ENCODE results near the gene MS4A8. TPM values are rescaled to one million over a fixed set of nuclear protein-coding genes. Genes with fewer than 3 reads are reported as not detected.

The MS4A8 gene
- total RNA-seq, 1 experiment from 2014 or later: not detected

- DNase-seq (ENCODE audit: low spot score) (no peak), ATAC-seq (no peak)
- TF ChIP-seq TCF7 (CRISPR knock-in tag; IDR thresholded peaks at IDR 0.05; ENCODE audit: low read depth) (no peak), GRHL2 (CRISPR knock-in tag; IDR thresholded peaks at IDR 0.05; ENCODE audit: insufficient replicate concordance, severe bottlenecking) (no peak), IRF1 (CRISPR knock-in tag; IDR thresholded peaks at IDR 0.05) (no peak)
- Mint-ChIP-seq H3K4me1 (no peaks in the 10 kb centered on the region; the same call in 1 of the 2 replicates), H3K36me3 (no peaks in the 10 kb centered on the region), H3K4me3 (no peak overlapping the region), H3K27me3 (ENCODE audit: low read depth) (peaks cover under 1% of the 10 kb centered on the region; the same call in 1 of the 2 replicates), H3K27ac (no peak overlapping the region), H3K9me3 (no peaks in the 10 kb centered on the region)
- ChIA-PET CTCF (no interaction called here), POLR2A (no interaction called here)
Measured at GRCh38 chr11:60734279-60734678, 34.9 kb downstream of the MS4A8 start.

DNA sequence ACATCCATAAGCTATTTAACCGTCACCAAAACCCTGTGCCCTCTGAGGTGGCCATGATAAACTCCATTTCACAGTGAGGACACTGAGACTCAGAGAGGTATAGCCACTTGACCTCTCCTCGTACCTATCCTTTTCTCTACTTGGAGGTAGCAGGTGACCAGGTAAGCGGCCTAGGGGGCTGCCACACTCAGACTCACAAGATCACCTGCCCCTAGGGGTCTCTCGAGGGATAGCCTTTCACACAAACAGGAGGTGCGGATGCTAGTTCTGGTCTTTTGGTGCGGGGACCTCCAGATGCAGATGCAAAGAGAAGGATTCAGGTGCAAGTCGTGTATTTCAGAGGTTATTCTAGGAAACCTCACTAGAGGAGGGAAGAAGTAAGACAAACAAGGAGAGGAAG is 39.7 kb downstream of the MS4A8 start:
- H3K4me3 Mint-ChIP-seq: no peak overlapping the region
- H3K4me1 Mint-ChIP-seq: no peaks in the 10 kb centered on the region
- DNase-seq (ENCODE audit: low spot score) (peak; percentile 49), ATAC-seq (peak; percentile 98)
- POLR2A ChIA-PET: no interaction called here
- CTCF ChIA-PET: interaction anchor here (5.2 kb wide), 1 partner anchor 25 kb away, joined by 41 read pairs; no protein-coding TSS in a partner anchor
- H3K27ac Mint-ChIP-seq: no peak overlapping the region
- peaks cover 19% of the 10 kb centered on the region for H3K9me3 Mint-ChIP-seq
- TF ChIP-seq CDX4 (CRISPR knock-in tag; IDR thresholded peaks at IDR 0.05; ENCODE audit: borderline replicate concordance): no peak
- TF ChIP-seq, protein P1, sequence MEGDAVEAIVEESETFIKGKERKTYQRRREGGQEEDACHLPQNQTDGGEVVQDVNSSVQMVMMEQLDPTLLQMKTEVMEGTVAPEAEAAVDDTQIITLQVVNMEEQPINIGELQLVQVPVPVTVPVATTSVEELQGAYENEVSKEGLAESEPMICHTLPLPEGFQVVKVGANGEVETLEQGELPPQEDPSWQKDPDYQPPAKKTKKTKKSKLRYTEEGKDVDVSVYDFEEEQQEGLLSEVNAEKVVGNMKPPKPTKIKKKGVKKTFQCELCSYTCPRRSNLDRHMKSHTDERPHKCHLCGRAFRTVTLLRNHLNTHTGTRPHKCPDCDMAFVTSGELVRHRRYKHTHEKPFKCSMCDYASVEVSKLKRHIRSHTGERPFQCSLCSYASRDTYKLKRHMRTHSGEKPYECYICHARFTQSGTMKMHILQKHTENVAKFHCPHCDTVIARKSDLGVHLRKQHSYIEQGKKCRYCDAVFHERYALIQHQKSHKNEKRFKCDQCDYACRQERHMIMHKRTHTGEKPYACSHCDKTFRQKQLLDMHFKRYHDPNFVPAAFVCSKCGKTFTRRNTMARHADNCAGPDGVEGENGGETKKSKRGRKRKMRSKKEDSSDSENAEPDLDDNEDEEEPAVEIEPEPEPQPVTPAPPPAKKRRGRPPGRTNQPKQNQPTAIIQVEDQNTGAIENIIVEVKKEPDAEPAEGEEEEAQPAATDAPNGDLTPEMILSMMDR (IDR thresholded peaks at IDR 0.05): peak; percentile 51
- no peak for TF ChIP-seq ZNF423 (CRISPR knock-in tag; IDR thresholded peaks at IDR 0.05)
- no peaks in the 10 kb centered on the region for H3K27me3 Mint-ChIP-seq (ENCODE audit: low read depth)
- H3K36me3 Mint-ChIP-seq: no peaks in the 10 kb centered on the region

DNA sequence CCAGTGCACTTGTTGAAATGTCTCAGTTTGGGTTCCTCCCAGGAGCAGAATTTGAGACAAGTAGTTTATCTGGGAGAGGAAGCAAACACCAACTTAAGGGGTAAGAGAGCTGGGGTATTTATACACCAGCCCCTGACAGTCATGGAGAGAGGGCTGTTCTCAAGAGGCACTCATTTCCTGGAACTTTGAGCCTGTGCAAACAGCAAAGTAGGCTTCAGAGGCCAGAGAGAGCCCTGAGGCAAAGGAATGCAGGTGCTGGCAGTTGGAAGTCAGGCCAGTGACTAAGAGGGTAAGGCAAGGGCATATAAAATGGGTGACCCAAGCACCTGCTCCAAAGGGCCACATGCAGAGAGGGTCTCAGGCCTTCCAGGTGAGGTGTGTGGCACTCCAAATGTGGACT is 41.2 kb downstream of the MS4A8 start:
- Mint-ChIP-seq H3K4me1 (peaks cover 6% of the 10 kb centered on the region), H3K36me3 (no peaks in the 10 kb centered on the region), H3K27ac (no peak overlapping the region), H3K4me3 (no peak overlapping the region), H3K9me3 (peaks cover 25% of the 10 kb centered on the region), H3K27me3 (ENCODE audit: low read depth) (peaks cover 4% of the 10 kb centered on the region; the same call in 1 of the 2 replicates)
- ChIA-PET POLR2A (interaction anchor here (0.6 kb wide), 1 partner anchor 145 kb away, joined by 4 read pairs; no protein-coding TSS in a partner anchor), CTCF (interaction anchor here (1.0 to 5.2 kb wide), 4 partner anchors 9 to 43 kb away, joined by 3 to 41 read pairs (median 3); partner anchors contain the start of gene MS4A15)
- no peak for ATAC-seq
- no peak for TF ChIP-seq PRRX2 (CRISPR knock-in tag; IDR thresholded peaks at IDR 0.05)
- DNase-seq (ENCODE audit: low spot score): no peak

DNA sequence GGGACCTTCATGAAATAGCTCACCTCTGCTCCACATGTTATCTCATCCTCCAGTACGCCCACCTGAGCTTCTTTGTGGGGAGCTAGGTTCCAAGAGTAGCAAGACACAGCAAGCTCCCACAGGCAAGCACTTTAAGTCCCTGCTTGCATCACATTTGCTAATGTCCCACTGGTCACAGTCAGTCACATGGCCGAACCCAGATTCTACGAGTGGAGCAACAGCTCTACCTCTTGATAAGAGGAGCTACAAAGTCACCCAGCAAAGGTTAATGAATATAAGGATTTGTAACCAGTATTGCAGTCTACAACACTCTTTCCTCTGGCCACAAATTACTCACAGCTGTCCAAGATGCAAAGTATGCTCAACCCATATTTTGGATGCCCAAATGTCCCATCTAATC is 42.0 kb downstream of the MS4A8 start:
- DNase-seq (ENCODE audit: low spot score): no peak
- Mint-ChIP-seq H3K27me3 (ENCODE audit: low read depth) (peaks cover 4% of the 10 kb centered on the region; the same call in 1 of the 2 replicates), H3K9me3 (peaks cover 25% of the 10 kb centered on the region), H3K4me3 (no peak overlapping the region), H3K36me3 (no peaks in the 10 kb centered on the region), H3K4me1 (peaks cover 8% of the 10 kb centered on the region), H3K27ac (no peak overlapping the region)
- no peak for ATAC-seq
- ChIA-PET POLR2A (no interaction called here), CTCF (interaction anchor here (5.2 kb wide), 1 partner anchor 22 kb away, joined by 41 read pairs; no protein-coding TSS in a partner anchor)
- no peak for TF ChIP-seq CREB1 (CRISPR knock-in tag; IDR thresholded peaks at IDR 0.05)
- TF ChIP-seq, protein P2, sequence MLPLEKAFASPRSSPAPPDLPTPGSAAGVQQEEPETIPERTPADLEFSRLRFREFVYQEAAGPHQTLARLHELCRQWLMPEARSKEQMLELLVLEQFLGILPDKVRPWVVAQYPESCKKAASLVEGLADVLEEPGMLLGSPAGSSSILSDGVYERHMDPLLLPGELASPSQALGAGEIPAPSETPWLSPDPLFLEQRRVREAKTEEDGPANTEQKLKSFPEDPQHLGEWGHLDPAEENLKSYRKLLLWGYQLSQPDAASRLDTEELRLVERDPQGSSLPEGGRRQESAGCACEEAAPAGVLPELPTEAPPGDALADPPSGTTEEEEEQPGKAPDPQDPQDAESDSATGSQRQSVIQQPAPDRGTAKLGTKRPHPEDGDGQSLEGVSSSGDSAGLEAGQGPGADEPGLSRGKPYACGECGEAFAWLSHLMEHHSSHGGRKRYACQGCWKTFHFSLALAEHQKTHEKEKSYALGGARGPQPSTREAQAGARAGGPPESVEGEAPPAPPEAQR (CRISPR knock-in tag; IDR thresholded peaks at IDR 0.05): no peak
- TF ChIP-seq FOXP4 (CRISPR knock-in tag; IDR thresholded peaks at IDR 0.05): no peak
- TF ChIP-seq ZNF512 (CRISPR knock-in tag; IDR thresholded peaks at IDR 0.05; ENCODE audit: borderline replicate concordance): no peak
- TF ChIP-seq SMAD4 (CRISPR knock-in tag; IDR thresholded peaks at IDR 0.05): no peak
- no peak for TF ChIP-seq PRRX2 (CRISPR knock-in tag; IDR thresholded peaks at IDR 0.05)
- no peak for TF ChIP-seq CDX4 (CRISPR knock-in tag; IDR thresholded peaks at IDR 0.05; ENCODE audit: borderline replicate concordance)
- no peak for TF ChIP-seq ZNF263 (CRISPR knock-in tag; IDR thresholded peaks at IDR 0.05; ENCODE audit: low read depth)
- TF ChIP-seq EMX1 (CRISPR knock-in tag; IDR thresholded peaks at IDR 0.05): no peak
